H1 (cell line): ENCODE data around the gene KNDC1. TPM values are rescaled to one million over a fixed set of nuclear protein-coding genes. Genes with fewer than 3 reads are reported as not detected.

Source experiments
- KDM5A ChIP-seq: fragments of 200-600 bp; IDR thresholded peaks from 2 replicates; pipeline ENCODE4 v1.7.1; 2012; ENCODE audit warnings: mild to moderate bottlenecking, low read length, inconsistent platforms, mixed read lengths
- NANOG ChIP-seq: IDR thresholded peaks from 2 replicates; pipeline ENCODE4 v1.6.1; 2011; ENCODE audit warnings: low read length, low read depth, mild to moderate bottlenecking, inconsistent platforms; ENCODE audit not compliant: insufficient read depth, poor library complexity, severe bottlenecking
- POLR2AphosphoS5 ChIP-seq: IDR thresholded peaks from 2 replicates; pipeline ENCODE4 v1.6.1; 2011; ENCODE audit warnings: low read depth, low read length
- YY1 ChIP-seq: IDR thresholded peaks from 2 replicates; pipeline ENCODE4 v1.6.1; 2011; ENCODE audit warnings: low read depth, mild to moderate bottlenecking, low read length
- polyA plus RNA-seq, 7 experiments: library from polyadenylated mRNA; depleted of rRNA in 3 of 7; stranded (reverse) in 5 of 7; unstranded in 2 of 7; fragments of >200 nt in 5 of 7; fragments of 200-250 nt in 2 of 7; gene quantifications; 1 replicate in 5 of 7; 2 replicates in 1 of 7; 4 replicates in 1 of 7; pipeline versions ENCODE4 v1.2.1 to v1.2.3, GENCODE V29; 2011 to 2013; ENCODE audit warnings: missing spikeins in 2 of 7, mixed read lengths in 2 of 7
- total RNA-seq: library from RNA; stranded (reverse); fragmentation: NEBNext Ultra II Directional; extraction: Animal tissue kit (Norgen Biotek cat#: 25700); gene quantifications from 2 replicates; pipeline ENCODE4 v1.2.1, GENCODE V29; 2021
- TF ChIP-seq, protein P1 (sequence below): IDR thresholded peaks from 2 replicates; pipeline ENCODE4 v1.6.1; 2012; ENCODE audit warnings: inconsistent platforms

KNDC1 gene
- total and polyA plus RNA-seq, 2 of the 8 experiments (the other 6 are each of a cell fraction or from before 2014, with no cell fraction given): 7.5 to 16.7 TPM

DNA sequence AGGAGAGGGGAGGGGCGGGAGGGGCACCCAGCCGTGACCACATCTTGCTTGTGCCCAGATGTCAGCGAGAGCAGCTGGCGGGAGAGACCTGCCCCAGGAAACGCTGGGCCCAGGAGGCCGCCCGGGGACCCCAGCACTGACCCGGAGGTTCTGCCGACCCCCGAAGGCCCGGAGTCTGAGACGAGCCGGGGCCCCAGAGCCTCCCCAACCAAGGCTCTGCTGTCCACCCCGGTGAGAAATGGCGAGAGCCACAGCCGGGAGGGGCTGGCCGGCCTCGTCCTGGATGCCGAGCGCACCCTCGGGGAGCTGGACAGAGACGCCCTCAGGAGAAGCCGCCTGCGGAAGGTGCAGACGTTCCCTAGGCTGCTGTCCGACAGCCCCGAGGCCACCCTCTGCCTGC, 25.9 kb downstream of the KNDC1 start (continued):
- TF ChIP-seq KDM5A (no peak), NANOG (no peak), POLR2AphosphoS5 (no peak), YY1 (no peak)
- TF ChIP-seq, protein P1, sequence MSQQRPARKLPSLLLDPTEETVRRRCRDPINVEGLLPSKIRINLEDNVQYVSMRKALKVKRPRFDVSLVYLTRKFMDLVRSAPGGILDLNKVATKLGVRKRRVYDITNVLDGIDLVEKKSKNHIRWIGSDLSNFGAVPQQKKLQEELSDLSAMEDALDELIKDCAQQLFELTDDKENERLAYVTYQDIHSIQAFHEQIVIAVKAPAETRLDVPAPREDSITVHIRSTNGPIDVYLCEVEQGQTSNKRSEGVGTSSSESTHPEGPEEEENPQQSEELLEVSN: no peak
